Fibroblast of skin of back (primary cell): ENCODE data around the gene FAM229A.
"Not testable (repeated sequence)": the region's sequence is repeated elsewhere in the genome, so short reads cannot be mapped to it uniquely, and the experiment has no call there.

Source experiments
- DNase-seq: peaks from one replicate; pipeline ENCODE4 v3.0.0-alpha.2; 2013

Gene FAM229A

GRCh38 chr1:32376199-32376598 lies 13.9 kb upstream of the FAM229A start:
- DNase-seq: no peak

- DNase-seq: no peak
These were observed 11.8 kb upstream of the FAM229A start for GRCh38 chr1:32373996-32374592.

- no peak for DNase-seq
These were observed 10.0 kb upstream of the FAM229A start for GRCh38 chr1:32372149-32372756.

DNA sequence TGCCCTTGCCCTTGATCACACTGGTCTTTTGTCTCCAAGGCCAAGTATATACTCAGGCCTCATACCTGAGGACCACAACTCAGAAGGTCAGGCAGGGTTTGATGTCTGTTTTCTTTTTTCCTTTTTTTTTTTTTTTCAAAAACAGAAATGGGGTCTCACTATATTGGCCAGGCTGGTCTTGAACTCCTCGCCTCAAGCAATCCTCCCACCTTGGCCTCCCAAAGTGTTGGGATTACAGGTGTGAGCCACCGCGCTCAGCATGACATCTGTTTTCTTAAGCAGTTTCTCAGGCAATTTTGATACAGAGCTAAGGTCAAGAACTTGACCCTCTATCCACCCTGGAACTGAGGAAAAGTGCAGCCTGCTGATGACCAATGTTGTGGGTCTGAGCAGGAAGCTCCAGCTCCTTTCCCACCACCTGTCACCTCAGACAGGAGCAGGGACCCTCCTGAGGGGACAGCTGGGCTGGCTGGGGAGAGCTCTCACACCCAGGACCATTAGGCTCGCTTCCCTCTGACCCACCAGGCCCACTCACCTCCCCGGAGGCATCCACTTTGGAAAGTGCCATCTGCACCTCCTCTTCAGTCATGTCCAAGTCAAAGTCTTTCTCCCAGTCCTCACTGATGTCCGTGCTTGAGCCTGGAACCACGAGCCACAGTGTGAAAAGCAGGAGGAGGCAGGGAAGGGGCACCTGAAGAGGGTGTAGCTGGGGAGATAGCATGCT lies 5.8 kb upstream of the FAM229A start:
- DNase-seq: no peak

DNA sequence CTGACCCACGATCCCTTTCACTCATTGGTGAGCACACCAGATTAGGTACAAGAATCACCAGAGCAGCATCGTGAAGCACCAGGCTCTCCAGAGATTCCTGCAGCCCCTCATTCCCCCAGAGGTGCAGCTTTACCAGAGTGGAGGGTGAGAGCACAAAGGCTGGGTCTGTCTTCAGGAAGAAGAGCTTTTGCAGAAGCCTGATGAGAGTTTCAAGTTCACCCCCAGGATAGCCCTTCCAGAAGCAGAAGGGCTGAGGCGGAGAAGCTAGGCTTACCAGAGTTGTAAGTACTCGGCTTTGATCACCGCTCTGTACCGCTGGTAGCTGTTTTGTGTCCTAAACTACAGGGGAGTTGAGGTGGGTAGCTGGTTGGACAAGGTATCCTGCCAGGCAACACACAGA lies 3.2 kb upstream of the FAM229A start:
- no peak for DNase-seq

DNA sequence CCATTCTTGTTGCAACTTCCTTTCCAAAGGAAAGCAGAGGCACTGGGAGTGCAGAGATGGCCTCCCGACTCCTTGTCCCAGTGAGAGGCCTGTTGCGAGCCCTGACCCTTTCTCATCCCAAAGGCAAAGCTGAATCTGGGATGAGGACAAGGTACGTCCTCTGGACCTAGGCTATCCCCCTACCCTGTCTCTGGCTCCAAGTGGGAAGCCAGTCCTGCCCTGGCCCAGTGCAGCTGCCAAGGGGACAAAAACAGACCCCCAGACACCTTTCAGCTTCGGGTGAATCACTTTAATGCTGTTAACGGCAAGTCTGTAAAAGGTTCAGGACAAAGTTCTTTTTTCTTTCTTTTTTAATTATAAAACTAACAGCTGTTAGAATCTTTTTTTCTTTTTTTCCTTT lies 2.6 kb upstream of the FAM229A start:
- DNase-seq: no peak

GRCh38 chr1:32363713-32364112 lies 1.4 kb upstream of the FAM229A start:
- no peak for DNase-seq

DNA sequence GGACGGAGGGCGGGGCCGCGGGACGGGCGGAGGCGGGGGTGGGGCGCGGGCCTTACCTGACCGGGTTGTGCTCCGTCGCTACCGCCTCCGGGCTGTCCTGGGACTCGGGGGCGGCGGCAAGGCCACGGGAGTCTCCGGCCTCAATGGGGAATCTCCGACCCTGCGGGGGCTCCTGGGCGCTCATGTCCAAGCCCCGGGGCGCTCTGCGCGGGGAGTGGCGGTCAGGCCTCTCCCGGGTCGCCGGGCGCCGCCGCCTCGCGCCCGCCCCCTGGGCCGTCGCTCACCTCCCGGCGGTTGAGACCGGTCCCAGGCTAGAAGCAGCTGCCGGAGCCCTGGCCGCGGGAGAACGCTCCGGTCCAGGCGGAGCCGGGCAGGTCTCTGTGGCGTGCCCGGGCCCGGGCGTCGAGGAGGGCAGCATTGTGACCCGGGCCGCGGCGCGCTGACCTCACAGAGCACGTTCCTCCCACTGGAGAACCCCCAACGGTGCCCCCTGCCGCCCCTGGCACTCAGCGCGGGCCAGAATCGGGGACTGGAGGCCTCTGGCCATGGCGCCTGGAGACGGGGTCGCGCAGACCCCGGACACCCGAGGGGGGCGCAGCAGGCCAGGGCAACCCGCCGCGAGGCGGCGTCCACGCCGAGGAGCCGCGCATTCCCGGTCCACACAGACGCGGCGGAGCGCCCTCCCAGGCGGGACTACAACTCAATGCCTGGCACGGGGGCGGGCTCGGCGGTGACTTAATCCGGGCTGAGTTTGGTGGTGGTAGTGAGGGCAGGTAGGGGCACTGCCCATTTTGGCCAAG lies 411 bp downstream of the FAM229A start:
- peak; percentile 24 for DNase-seq

GRCh38 chr1:32361308-32361673 lies 994 bp downstream of the FAM229A start:
- DNase-seq: no peak

DNA sequence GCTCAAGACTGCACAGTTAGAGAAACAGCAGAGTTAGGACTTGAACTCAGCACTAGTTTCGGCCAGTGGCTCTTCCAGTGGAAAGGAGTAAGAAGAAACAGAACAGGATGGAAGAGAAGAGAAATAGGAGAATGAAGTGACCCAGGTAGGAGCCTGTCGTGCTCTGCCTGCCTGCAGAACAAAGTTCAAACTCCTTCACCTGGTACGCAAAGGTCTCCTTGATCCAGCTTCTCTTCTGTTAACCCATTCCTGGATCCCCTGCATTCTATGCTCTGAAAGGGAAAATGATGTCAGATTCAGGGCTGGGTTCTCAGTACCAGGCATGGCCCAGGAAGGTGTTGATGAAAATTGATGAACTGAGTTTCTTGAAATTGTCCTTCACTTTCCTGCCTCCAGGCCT lies 3.9 kb downstream of the FAM229A start:
- no peak for DNase-seq

- DNase-seq: no peak
These were observed 4.7 kb downstream of the FAM229A start for GRCh38 chr1:32357614-32358013.

DNA sequence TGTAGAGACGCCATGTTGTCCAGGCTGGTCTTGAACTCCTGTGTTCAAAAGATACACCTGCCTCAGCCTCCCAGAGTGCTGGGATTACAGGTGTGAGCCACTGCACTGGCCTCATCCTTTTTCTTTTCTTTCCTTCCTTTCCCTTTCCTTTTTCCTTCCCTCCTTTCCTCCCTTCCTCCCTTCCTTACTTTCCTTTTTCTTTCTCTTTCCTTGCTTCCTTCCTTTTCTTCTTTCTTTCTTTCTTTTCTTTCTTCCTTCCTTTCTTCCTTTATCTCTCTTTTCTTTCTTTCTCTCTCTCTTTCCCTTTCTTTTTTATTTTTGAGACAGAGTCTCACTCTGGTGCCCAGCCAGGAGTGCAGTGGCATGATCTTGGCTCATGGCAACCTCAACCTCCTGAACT lies 5.8 kb downstream of the FAM229A start:
- DNase-seq: no peak

- DNase-seq: not testable (repeated sequence)
These were observed 6.5 kb downstream of the FAM229A start for GRCh38 chr1:32355778-32356177.

DNA sequence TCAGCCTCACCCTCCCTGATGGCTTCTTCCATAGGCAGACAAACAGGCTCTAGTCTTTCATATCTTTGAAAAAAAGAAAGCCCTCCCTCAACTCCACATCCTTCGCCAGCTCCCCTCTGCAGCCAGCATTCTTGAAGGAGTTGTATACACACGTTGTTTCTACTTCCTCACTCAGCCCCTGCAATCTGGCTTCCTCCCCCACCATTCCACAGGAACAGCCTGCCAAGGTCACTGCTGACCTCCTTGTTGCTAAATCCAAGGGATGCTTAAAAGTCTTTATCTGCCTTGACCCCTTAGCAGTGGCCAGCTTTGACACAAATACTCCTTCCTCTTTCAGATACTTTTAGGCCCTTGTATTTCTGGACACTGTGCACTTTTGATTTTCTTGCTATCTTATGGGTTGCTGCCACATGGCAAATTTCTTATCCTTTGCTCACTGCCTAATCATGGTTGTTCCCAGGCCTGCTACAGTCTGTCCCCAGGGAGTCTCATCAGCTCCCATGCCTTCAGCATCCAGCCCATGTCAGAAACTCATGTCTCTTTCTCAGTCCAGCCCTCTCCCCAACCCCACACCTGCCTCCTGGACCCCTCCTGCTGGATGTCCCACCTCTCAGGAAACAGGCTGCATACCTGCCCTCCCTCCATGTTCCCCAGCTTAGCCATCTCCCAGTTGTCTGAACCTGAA lies 8.3 kb downstream of the FAM229A start:
- peak; percentile 62 for DNase-seq

DNA sequence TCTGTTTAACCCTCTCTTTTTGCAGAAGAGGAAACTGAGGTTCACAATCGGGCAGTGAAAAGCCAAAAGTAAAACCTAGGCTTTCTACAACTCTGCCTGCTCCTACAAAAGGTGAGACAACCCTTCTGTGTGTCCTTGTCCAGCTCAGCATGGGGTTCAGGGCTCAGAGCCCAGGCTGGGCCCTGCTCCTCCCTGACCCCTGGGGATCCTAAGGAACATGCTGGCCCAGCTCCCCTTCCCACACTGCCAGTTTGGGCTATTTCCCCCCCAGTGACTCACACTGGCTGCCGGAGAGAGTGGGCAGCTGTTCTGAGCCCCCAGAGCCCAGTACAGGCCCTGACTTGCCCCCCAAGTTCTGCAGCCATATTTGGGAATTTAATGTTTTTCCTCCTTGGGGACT lies 8.9 kb downstream of the FAM229A start:
- DNase-seq: no peak

GRCh38 chr1:32352831-32353383 lies 9.4 kb downstream of the FAM229A start:
- DNase-seq: no peak

DNA sequence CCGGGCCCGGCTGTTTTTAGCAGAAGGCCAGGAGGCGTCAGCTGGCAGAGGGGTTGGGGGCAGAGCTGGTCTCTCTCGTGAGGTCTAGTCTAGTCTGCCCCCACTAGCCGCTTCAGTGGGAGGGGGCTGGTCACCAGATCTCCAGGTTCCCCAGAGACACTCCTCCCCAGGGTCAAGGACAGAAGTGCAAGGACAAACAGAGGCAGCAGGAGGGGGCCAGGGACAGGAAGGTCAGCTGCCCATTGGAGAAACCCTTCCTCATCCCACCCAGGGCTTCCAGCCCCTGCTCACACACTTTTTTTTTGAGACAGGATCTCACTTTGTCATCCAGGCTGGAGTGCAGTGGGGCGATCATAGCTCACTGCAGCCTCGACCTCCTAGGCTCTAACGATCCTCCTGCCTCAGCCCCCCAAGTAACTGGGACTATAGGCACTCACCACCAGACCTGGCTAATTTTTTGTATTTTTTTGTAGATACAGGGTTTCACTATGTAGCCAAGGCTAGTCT lies 10.0 kb downstream of the FAM229A start:
- DNase-seq: no peak

- DNase-seq: peak; percentile 94
These were observed 10.7 kb downstream of the FAM229A start for GRCh38 chr1:32351399-32352238.

GRCh38 chr1:32350785-32351398 lies 11.4 kb downstream of the FAM229A start:
- no peak for DNase-seq

DNA sequence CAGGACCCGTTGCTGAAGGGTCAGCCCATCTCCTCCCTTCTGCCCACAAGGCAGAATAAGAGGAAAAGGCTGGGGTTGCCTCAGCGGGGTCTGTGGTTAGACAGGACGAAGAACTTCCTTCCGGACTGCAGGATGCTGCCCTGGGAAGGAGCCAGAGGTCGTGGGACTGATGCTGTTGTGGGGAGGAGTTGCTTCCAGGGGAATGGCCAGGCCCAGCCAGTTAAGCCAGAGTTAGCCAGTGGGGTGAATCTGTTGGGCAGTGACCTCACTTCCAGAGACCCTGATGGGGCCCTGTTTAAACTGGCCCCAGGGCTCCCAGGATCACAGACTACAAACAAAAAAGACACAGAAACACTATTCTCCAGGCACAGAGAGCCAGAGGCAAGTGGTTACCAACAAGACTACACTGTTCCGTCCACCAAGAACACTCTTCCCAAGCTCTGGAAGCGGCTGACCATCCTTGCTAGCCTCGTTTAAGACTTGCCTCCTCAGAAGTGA lies 13.0 kb downstream of the FAM229A start:
- DNase-seq: no peak
